Colon (tissue), 2 donors: ENCODE measurements around the gene C8G.

Experiments
- FAIRE-seq: peaks from 2 replicates; lab custom pipeline; 2012; peaks lifted over from hg19 to GRCh38; lab: Jason Lieb, UNC
- donor health status: control.
- donor health status: control.

Gene C8G

GRCh38 chr9:136953771-136954269 is 8.8 kb downstream of the C8G start:
- FAIRE-seq = no peak

GRCh38 chr9:136954270-136955083 is 9.4 kb downstream of the C8G start:
- FAIRE-seq = no peak

GRCh38 chr9:136955202-136955942 is 10.3 kb downstream of the C8G start:
- no peak for FAIRE-seq

GRCh38 chr9:136955943-136956335 is 10.9 kb downstream of the C8G start:
- FAIRE-seq = no peak

- no peak for FAIRE-seq
These were observed 11.6 kb downstream of the C8G start for GRCh38 chr9:136956604-136957003.

GRCh38 chr9:136957461-136957860 is 12.4 kb downstream of the C8G start:
- FAIRE-seq = no peak

- no peak for FAIRE-seq
These were observed 12.9 kb downstream of the C8G start for GRCh38 chr9:136957901-136958300.

GRCh38 chr9:136958473-136958872 is 13.4 kb downstream of the C8G start:
- FAIRE-seq = no peak

GRCh38 chr9:136958898-136959850 is 14.1 kb downstream of the C8G start:
- no peak for FAIRE-seq

- no peak for FAIRE-seq
These were observed 15.3 kb downstream of the C8G start for GRCh38 chr9:136960212-136960937.

- FAIRE-seq = no peak
These were observed 15.9 kb downstream of the C8G start for GRCh38 chr9:136960938-136961275.

- FAIRE-seq = no peak
These were observed 16.4 kb downstream of the C8G start for GRCh38 chr9:136961279-136962065.

GRCh38 chr9:136962163-136962562 is 17.1 kb downstream of the C8G start:
- FAIRE-seq = no peak

- no peak for FAIRE-seq
These were observed 17.7 kb downstream of the C8G start for GRCh38 chr9:136962701-136963248.

- no peak for FAIRE-seq
These were observed 18.3 kb downstream of the C8G start for GRCh38 chr9:136963341-136963740.

- no peak for FAIRE-seq
These were observed 18.7 kb downstream of the C8G start for GRCh38 chr9:136963751-136964150.

- FAIRE-seq = no peak
These were observed 19.2 kb downstream of the C8G start for GRCh38 chr9:136964171-136964689.

GRCh38 chr9:136964833-136965422 is 19.9 kb downstream of the C8G start:
- FAIRE-seq = no peak

- FAIRE-seq = no peak
These were observed 20.9 kb downstream of the C8G start for GRCh38 chr9:136965771-136966484.
